Right forelimb (tissue), 1 donor: ENCODE data around the gene SCARF2.
"Not testable (repeated sequence)": the region's sequence is repeated elsewhere in the genome, so short reads cannot be mapped to it uniquely, and the experiment has no call there.

Source experiments
- DNase-seq: peaks from one replicate; pipeline ENCODE4 v3.0.0-alpha.2; 2018

Gene SCARF2

DNA sequence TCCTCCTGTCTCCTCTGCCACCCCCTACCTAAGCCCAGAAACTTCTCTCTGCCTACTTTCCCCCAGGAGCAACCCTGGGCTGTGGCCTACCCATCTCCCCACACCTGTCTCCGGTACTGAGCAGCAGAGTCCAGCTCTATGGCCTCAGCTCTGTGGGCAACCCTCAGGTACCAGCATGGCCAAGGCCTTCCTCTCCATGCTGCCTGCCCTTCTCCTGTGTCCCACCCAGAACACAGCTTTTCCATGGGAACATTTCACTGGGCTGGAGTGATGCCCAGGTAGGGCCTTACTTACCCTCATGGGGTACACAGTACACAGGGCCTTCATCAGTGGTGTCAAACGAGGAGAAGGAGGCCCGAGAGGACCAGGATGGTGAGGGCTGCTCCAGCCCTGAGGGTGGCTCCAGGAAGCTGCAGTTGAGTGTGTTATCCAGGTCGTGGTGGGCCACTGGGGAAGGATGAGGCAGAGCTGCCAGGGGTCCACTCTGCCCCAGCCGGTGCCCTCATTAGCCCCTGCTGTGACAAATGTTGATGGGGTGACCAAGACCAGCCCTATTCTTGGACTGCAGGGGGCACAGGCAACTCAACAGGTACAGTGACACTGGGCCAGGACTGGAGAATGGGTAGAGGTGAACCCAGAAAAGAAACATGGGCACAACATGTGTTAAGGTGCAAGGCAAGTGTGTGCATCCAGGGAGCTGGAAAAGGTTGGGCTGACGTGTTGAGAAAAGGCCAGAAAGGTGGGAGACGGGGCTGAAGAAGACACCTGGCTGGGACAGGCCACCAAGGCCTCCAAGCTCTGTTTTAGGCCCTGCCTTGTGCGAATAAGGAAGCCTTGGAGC is 10.3 kb downstream of the SCARF2 start:
- peak; percentile 39 for DNase-seq

DNA sequence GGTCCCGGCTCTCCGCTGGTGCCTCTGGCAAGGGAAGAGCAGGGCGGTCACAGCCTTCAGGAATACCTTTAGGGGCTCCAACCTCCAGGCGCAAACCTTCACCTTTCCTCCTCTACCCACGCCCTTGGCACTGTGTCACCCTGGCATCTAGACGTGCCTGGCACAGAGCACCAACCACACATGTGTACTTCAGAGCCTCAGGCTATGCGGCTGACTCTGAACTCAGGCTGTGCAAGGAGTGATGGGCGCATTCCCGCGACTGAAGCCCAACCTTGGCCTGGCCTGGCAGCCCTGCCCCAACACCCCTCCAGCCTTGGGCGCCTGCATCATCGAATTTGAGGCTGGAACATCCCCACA is 11.4 kb downstream of the SCARF2 start:
- no peak for DNase-seq

- no peak for DNase-seq
These were observed 11.9 kb downstream of the SCARF2 start for GRCh38 chr22:20425566-20426258.

GRCh38 chr22:20424932-20425565 is 12.6 kb downstream of the SCARF2 start:
- peak; percentile 77 for DNase-seq

DNA sequence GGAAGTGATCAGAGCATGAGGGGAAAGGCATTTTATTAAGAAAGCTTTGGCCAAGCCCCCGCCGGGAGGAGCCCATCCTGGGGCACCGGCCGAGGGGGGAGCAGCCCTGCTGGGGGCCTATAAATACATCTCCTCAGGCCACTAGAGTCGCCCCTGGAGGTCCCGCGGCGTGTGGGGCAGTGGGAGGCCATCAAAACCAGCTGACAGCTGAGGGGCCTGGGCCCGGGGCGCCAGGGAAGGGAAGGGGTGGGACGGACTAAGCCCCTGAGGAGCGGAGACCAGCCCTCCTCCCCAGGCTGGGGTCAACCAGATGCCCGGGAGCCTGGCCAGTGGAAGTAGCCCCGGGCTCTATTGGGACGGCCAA is 13.1 kb downstream of the SCARF2 start:
- DNase-seq: no peak

DNA sequence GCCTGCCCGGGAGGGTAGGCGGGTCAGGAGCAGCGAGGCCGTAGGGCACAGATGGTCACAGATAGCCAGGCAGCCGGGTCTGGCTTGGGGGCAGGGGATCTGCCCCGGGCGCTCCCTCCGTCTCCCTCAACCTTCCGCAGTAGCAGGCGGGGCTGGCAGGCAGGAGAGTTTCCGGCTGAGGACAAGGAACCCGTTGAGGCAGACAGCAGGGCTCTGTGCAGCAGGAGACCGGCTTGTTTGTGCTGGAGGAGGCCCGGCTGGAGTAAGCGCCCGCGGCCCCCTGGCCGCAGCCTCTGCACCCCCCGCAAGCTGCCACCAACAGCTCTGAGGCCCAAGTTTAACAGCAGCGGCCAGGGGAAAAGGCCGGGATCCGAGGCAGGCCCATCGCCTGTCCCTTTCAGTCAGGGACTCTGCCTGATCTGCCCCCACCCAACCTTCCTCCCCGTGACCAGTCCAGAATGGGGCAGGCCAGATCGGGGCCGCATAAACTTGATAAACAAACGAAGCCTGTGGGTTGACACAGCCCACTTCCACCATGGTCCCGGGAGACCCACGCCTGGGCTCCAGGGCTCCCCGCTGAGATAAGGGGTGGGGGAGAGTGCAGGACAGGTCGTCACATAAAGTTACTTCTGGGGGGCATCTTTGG is 13.6 kb downstream of the SCARF2 start:
- DNase-seq: peak; percentile 77

- DNase-seq: peak; percentile 80
These were observed 14.4 kb downstream of the SCARF2 start for GRCh38 chr22:20423008-20423905.

DNA sequence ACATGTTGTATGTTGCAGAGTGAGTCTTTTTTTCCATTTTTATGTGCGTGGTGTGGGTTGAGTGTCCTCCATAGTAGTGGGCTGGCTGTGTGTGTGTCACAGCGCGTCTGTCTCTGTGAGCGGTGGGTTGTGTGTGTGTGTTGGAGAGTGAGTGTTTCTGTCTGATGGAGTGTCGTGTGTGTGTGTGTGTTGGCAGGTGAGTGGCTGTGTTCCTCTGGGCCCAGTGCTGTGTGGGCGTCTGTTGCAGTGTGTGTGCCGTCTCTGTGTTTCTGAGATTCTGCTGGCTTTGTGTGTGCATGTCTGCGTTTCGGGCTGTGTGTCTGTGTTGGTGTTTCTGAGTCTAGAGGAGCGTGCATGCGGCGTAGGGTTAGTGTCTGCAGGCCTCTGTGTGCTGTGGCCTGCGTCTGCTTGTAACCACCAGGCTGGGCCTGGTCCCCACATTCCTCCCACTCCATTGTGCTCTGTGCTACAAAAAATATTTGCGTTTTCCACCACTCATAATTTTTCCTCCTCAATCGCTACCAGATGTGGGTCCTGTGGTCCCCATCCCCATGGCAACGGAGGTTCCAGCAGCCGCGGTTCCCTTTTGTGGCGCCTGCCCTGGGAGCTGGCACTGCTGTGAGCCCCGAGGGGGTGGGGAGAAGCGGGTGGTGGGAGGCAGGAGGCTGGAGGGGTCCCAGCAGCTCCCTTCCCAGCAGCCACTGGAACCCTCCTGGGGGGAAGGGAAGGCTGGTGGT is 15.2 kb downstream of the SCARF2 start:
- DNase-seq: peak; percentile 91

DNA sequence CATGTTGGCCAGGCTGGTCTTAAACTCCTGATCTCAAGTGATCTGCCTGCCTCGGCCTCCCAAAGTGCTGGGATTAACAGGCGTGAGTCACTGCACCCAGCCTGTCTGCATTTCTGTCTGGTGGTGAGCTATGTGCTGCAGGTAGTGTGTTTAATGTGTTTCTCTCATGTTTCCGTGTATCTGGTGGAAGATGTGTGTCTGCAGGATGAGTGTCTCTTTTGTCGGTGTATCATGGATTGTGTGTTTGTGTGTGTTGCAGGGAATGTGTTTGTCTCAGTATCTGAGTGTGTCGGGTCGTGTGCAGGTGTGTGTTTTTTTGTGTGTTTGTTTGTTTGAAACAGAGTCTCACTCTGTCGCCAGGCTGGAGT is 16.1 kb downstream of the SCARF2 start:
- no peak for DNase-seq

- DNase-seq: peak; percentile 28
These were observed 17.3 kb downstream of the SCARF2 start for GRCh38 chr22:20420157-20420842.

DNA sequence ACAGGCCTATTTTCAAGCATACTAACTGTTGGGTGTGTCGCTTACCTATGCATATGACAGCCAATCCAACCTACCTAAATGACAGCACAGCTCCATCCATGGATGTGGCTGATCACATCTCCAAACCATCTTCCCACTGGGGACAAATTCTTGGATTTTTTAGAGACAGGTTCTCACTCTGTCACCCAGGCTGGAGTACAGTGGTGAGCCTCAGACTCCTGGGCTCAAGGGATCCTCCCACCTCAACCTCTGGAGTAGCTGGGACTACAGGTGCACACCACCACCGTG is 18.0 kb downstream of the SCARF2 start:
- no peak for DNase-seq

GRCh38 chr22:20418211-20418788 is 19.3 kb downstream of the SCARF2 start:
- DNase-seq: peak; percentile 92

GRCh38 chr22:20415699-20416098 is 21.9 kb downstream of the SCARF2 start:
- DNase-seq: not testable (repeated sequence)

DNA sequence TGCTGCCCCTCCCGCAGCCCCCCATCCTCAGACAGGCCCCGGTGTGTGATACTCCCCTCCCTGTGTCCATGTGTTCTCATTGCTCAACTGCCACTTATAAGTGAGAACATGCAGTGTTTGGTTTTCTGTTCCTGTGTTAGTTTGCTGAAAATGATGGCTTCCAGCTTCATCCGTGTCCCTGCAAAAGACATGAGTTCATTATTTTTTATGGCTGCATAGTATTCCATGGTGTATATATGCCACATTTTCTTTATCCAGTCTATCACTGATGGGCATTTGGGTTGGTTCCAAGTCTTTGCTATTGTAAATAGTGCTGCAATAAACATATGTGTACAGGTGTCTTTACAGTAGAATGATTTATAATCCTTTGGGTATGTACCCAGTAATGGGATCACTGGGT is 22.4 kb downstream of the SCARF2 start:
- not testable (repeated sequence) for DNase-seq

GRCh38 chr22:20414450-20414849 is 23.2 kb downstream of the SCARF2 start:
- no peak for DNase-seq

DNA sequence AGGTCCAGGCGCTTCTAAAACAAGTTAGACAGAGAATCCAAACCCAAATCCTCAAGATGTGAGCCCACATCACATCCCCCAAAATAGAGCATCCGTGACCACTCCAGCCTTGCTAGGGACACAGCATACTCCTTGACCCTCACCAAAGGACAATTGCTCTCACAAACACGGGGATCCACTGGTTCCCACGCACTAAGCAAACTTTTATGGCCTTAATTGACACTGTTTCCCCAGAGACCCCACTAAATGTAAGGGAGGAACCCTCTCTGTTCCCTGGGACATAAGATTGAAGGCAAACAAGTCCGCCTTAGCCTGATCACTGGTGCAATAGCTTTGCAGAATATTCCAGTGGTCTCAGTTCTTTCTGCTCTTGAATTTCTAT is 23.6 kb downstream of the SCARF2 start:
- peak; percentile 15 for DNase-seq

GRCh38 chr22:20413217-20414058 is 24.2 kb downstream of the SCARF2 start:
- DNase-seq: peak; percentile 9

- DNase-seq: peak; percentile 32
These were observed 25.0 kb downstream of the SCARF2 start for GRCh38 chr22:20412474-20413216.

DNA sequence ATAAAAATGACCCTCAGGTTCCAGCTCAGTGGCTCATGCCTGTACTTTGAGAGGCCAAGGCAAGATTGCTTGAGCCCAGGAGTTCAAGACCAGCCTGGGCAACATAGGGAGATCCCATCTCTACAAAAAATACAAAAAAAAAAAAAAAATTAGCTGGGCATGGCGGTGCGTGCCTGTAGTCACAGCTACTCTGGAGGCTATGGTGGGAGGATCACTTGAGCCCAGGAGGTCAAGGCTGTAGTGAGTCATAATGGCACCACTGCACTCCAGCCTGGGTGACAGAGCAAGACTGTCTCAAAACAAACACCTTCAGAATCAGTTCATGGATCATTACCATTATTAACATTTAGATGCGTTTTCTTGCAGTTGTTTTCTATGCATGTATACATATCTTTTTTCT is 28.2 kb downstream of the SCARF2 start:
- peak; percentile 19 for DNase-seq
